Mucosa of gallbladder (tissue), 1 donor: Measurements from ENCODE around the gene WNT2. TPM values are rescaled to one million over a fixed set of nuclear protein-coding genes. Genes with fewer than 3 reads are reported as not detected.

Experiments used
- total RNA-seq: library from RNA; stranded (reverse); gene quantifications from one replicate; pipeline ENCODE4 v1.2.1, GENCODE V29; 2021
- donor health status: DM: no; HTN: no; CAD: no.

The WNT2 gene
- total RNA-seq, 1 donor from 2014 or later = not detected

Other genes starting within 250 kb of the WNT2 start
- gene ASZ1, start 104.4 kb upstream of the WNT2 start, total RNA-seq = not detected
- gene CFTR, start 157.0 kb upstream of the WNT2 start, total RNA-seq = 95.2 TPM